Motor neuron (in vitro differentiated cells): ENCODE data around the gene WWOX. TPM values are rescaled to one million over a fixed set of nuclear protein-coding genes. Genes with fewer than 3 reads are reported as not detected.

Experiments
- ATAC-seq, 8 experiments: fragments of 200-7000 bp; cut with Tn5 transposase; replicated peaks in 6 of 8; 2 replicates each; pipeline ENCODE4 v1.8.0; 2021; ENCODE audit warnings: mild to moderate bottlenecking in 8 of 8, moderate library complexity in 8 of 8
- H3K27ac ChIP-seq, 2 donors: fragments of 250-450 bp; sonication (Bioruptor Pico); 2 replicates each; pipeline ENCODE4 v1.9.0; 2021; ENCODE audit warnings: antibody characterized with exemption in 2 of 2, mild to moderate bottlenecking in 2 of 2, moderate library complexity in 1 of 2
- H3K4me1 ChIP-seq, 2 donors: fragments of 250-450 bp; sonication (Bioruptor Pico); replicated peaks in 1 of 2; 2 replicates each; pipeline ENCODE4 v1.6.1; 2021; ENCODE audit warnings: antibody characterized with exemption in 2 of 2, mild to moderate bottlenecking in 2 of 2, moderate library complexity in 1 of 2
- H3K4me3 ChIP-seq, 5 donors: fragments of 250-450 bp; sonication (Bioruptor Pico); 2 replicates each; pipeline ENCODE4 v1.9.0; 2021; ENCODE audit warnings: antibody characterized with exemption in 5 of 5, mild to moderate bottlenecking in 5 of 5, moderate library complexity in 4 of 5
- WGBS, 10 experiments: fragments of 450-650 bp; shearing (Covaris generic); methylation state at CpG; one replicate each; pipeline ENCODE4 v1.0.0; 2022; 5-methylcytosine and 5-hydroxymethylcytosine counted together
- in situ Hi-C, 9 experiments: fragments of 400-800 bp; cut with MboI; loops; one replicate each; pipeline ENCODE4 v1.15.0; 2021; ENCODE audit warnings: low sequenced_read_pairs in 9 of 9, low pct_unique_long_range_greater_than_20kb in 2 of 9; ENCODE audit not compliant: unreplicated experiment in 9 of 9
- total RNA-seq, 8 experiments: library from RNA; unstranded; fragments of 300-600 nt; gene quantifications; 2 replicates each; pipeline versions ENCODE4 v1.2.3 to v1.2.4, GENCODE V29; 2022

WWOX gene
- total RNA-seq, 8 experiments from 2014 or later, result 10.3 to 27.8 (median 12.3) TPM

DNA sequence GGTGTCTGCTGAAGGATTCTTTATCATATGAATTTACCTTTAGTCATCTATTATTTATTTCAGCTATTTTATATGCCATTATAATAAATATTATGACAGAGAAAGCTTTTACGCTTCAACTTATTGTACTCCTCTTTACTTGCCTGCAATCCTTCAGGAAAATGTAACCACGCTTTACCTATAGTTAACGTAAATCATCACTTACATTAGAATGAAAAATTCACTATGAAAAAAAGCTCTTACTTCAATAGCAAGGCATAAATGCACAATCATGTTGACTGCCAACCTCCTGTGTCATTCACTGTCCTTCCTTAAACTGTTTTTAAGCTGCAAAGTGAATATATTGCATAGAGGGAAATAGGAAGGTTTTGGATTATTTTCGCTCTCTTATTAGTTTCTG lies 277.9 kb downstream of the WWOX start:
- Histone ChIP-seq H3K4me1 (peaks cover 0 to 12% of the 10 kb centered on the region in 2 donors), H3K4me3 (no peak overlapping the region), H3K27ac (no peak overlapping the region)
- WGBS, 10 experiments, result 39 to 100% (median 85%) methylated on average over 1 to 4 of the region's 4 CpGs
- peak in 1 of 8 experiments; percentile 27 for ATAC-seq
- in situ Hi-C loops, result no loop called here

DNA sequence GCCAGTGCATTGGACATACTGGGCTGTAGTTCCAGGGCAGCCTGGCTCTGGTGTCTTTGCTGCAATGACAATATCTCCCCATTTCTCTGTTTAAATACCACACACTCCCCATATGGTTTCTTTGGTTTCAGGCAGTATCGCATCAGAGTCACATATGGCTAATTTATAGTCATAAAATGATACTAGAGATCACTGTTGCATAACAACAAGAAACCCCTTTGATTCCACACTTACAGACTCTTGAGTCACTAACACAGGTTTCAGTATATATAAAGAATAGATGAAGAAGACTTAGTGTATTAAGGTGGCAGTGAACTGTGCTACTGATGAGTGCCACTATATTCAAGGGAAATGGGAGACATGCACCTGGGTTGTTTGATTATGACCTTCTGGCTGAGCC lies 281.6 kb downstream of the WWOX start:
- ATAC-seq, result no peak
- Histone ChIP-seq H3K4me1 (peaks cover 0 to 13% of the 10 kb centered on the region in 2 donors), H3K27ac (no peak overlapping the region), H3K4me3 (no peak overlapping the region)
- in situ Hi-C loops, result no loop called here
- WGBS, 10 experiments, result 0 to 100% (median 100%) methylated on average over 1 of the region's 1 CpG; no CpG with 5 or more reads in 5 of the 10 experiments

DNA sequence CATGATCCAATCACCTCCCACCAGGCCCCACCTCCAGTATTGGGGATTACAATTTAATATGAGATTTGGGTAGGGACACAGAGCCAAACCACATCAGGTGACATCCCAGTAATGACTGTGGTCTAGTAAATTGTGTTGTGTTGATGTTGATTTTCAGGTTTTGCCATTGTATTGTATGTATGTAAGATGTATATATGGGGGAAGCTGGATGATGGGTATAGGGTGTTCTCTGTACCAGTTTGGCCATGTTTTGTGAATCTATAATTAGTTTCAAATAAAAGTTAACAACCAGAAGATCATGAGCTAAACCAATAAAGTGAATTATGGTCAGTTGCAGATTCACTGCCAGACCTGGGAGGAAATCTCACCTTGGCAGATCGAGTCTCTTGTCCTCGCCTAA lies 283.7 kb downstream of the WWOX start:
- no peak overlapping the region for H3K4me3 ChIP-seq
- 0 to 100% (median 88%) methylated on average over 2 of the region's 2 CpGs; no CpG with 5 or more reads in 5 of the 10 experiments for WGBS, 10 experiments
- ATAC-seq, result no peak
- H3K27ac ChIP-seq, result no peak overlapping the region
- in situ Hi-C loops, result no loop called here
- H3K4me1 ChIP-seq, result peaks cover 0 to 21% of the 10 kb centered on the region in 2 donors

DNA sequence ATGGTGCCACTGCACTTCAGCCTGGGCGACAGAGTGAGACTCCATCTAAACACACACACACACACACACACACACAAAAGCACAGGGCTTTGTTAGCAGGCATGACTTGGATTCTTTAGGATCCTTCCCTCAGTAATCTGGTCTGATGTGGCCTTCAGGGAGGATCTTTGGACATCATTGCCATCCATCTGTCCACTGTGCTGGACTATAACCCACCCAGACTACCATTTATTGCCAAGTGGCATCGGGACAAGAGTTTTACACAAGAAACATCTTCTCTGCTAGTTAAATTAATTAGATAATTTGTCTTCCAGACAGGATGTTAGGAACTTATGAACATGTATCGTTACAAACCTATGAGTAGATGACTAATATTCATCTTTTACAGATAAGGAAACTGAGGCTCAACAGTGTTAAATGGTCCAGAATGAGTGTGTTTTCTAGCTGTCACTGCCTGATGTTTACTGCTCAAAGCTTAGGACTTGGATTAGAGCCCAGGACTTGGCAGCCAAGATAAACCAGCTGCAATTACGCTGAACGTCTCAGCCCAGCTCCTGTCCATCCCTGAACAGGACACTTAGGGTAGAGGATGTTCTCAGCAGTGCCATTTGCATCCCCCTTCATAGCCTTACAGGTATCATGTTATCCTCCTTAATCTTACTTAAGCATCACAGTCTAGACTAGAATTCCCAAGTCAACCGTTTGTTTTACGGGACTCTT lies 285.8 kb downstream of the WWOX start:
- Histone ChIP-seq H3K27ac (no peak overlapping the region), H3K4me3 (no peak overlapping the region), H3K4me1 (peaks cover 0 to 21% of the 10 kb centered on the region in 2 donors)
- in situ Hi-C loops, result no loop called here
- no peak for ATAC-seq
- 0 to 93% (median 79%) methylated on average over 1 to 5 of the region's 7 CpGs; no CpG with 5 or more reads in 2 of the 10 experiments for WGBS, 10 experiments

DNA sequence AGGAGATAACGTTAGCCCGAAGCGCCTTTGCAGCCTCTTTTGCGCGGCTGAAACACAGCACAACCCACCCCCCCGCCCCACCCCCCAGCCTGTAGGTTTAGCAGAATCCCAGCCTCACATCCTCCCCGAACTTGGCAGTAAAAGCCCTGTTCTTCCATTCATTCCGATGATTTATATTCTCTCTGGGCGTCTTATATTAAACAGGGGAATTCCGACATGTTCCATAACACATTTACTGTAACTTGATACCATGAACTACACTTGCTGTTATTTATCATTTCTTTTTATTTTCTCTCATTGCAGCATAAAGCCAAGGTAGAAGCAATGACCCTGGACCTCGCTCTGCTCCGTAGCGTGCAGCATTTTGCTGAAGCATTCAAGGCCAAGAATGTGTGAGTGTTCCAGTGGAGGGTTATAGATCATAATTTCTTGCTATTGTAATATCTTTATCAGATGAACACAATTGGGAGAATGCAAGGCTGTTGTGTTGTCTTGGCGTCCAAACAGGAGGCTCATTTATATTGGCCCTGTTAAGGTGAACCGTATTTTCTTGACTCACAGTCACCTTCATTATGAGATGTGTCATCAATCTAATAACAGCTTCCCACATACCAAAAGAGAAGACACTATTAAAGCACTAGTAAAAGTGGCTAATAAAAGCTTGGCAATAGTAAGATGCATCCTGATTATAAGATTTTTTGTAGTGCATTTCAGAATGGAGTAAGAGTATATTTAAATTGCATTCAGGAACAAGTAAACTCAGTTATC lies 287.3 kb downstream of the WWOX start:
- Histone ChIP-seq H3K27ac (no peak overlapping the region), H3K4me1 (peaks cover 0 to 21% of the 10 kb centered on the region in 2 donors), H3K4me3 (no peak overlapping the region)
- ATAC-seq, result peak in 5 of 8 experiments; percentile 59 to 92 (median 84)
- 58 to 92% (median 81%) methylated on average over 3 to 12 of the region's 15 CpGs for WGBS, 10 experiments
- in situ Hi-C loops, result no loop called here

DNA sequence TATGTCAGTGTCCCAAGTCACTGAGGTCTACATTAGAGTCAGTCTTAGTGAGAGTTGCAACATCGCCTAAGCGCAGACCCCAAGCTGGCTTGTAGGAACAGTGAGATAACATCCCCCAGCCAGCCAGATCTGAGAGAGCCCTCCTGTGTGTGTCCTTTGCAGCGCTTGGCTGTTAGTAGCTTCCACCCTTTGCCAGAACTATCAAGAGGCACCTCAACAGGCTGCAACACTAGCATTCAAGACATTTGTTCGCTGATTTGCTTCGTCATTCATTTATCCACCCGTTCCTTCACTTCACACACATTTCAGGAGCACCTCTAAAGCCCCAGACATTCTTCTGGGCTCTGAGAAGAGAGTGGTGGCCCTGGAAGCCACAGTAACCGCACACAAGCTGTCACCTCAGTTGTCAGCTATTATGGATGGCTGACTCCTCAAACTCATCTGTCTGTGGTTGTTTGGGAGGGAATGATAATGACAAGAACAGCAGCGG lies 289.6 kb downstream of the WWOX start:
- no peak for ATAC-seq
- no peak overlapping the region for H3K4me3 ChIP-seq
- peaks cover 0 to 17% of the 10 kb centered on the region in 2 donors for H3K4me1 ChIP-seq
- H3K27ac ChIP-seq, result no peak overlapping the region
- 0 to 100% (median 85%) methylated on average over 1 to 7 of the region's 8 CpGs; no CpG with 5 or more reads in 3 of the 10 experiments for WGBS, 10 experiments
- in situ Hi-C loops, result no loop called here

DNA sequence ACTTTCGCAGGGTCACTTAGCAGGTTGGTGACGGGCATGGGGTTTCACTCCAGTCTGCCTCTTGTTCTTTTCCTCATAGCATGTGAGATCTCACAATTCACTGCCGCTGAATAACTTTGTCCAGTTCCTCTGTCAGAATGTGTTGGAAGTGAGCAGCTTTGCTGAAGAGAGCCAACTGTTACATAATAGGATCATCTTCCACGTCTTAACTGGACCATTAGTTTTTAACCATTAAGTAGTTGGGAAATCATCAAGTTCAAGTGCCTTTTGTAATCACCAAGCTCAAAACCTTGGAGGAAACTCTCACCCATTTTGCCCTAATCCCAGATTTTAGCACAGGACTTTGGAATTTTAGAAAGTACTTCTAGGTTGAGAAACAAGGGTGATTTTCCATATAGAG lies 290.6 kb downstream of the WWOX start:
- Histone ChIP-seq H3K4me3 (no peak overlapping the region), H3K27ac (no peak overlapping the region), H3K4me1 (peaks cover 0 to 13% of the 10 kb centered on the region in 2 donors)
- WGBS, 10 experiments, result 29 to 100% (median 70%) methylated on average over 1 to 3 of the region's 4 CpGs; no CpG with 5 or more reads in 4 of the 10 experiments
- in situ Hi-C loops, result no loop called here
- no peak for ATAC-seq

DNA sequence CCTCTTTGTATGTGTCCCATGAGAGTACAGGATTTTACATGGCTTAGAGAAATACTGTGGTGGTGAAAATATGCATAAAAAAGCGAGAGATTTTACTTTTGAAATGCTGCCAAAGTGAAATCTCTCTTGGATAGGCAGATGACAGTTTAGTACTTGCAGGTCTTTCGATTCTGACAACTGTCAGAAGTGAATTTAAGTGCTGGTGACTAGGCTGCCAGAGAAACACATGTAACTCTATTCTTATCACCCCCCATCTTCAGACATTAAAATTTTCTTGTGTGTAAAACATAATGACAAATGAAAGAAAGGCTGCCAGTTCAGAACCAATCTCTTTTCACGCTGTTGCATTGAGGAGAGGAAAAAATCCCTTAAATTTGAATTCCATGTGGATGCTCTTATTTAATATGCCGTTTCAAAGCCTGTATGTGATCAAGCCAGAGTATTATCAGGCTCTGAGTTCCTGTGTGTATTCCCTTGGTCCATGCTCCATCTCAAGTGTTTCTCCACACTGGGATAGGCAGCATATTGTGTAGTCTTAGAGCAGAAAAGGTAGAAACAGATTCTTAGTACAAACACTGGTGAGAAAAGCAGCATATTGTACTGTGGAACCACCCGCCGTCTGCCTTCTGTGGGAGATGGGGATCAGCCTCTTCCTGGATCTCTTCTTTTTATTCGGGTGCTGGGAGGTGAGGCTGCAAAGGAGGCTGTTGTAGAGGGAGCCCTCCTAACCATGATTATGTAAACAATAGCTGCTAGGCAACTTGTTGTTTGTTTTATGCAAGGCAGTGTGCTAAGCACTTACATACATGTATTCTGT lies 291.3 kb downstream of the WWOX start:
- ATAC-seq, result peak in 3 of 8 experiments; percentile 80 to 99 (median 80)
- H3K4me3 ChIP-seq, result no peak overlapping the region
- in situ Hi-C loops, result no loop called here
- WGBS, 10 experiments, result 0 to 100% (median 93%) methylated on average over 2 to 5 of the region's 7 CpGs
- H3K27ac ChIP-seq, result no peak overlapping the region
- H3K4me1 ChIP-seq, result peaks cover 0 to 13% of the 10 kb centered on the region in 2 donors

DNA sequence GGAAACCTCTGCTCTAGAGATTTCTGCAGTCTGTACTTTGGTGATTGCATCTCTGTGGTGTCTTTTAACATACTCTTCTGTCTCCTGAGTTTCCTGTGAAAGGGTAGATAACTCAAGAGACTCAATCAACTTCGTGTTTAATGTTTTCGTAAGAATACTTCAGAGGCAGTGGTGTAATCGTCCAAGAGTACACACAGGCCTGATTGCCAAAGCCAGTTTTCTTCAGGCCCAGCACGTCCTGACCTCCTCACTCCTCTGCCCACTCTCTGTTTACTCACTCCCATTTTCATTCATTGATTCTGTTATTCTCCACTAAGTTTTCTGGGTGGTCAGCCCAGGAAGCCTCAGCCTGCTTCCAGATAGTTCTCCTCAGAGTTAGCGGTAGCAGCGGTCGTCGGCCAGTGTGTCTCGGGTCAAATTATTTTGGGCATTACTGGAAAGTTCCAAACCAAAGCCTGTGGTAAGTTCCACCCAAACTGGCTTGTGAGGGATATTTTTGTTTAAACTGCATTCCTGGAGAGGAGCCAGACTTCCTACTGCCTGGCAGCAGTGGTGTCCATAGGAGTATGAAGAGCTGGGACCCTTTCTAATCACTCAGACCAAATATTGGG lies 293.2 kb downstream of the WWOX start:
- Histone ChIP-seq H3K4me3 (no peak overlapping the region), H3K27ac (no peak overlapping the region), H3K4me1 (no peaks in the 10 kb centered on the region)
- in situ Hi-C loops, result no loop called here
- 36 to 98% (median 86%) methylated on average over 2 to 9 of the region's 9 CpGs; no CpG with 5 or more reads in 2 of the 10 experiments for WGBS, 10 experiments
- ATAC-seq, result no peak

DNA sequence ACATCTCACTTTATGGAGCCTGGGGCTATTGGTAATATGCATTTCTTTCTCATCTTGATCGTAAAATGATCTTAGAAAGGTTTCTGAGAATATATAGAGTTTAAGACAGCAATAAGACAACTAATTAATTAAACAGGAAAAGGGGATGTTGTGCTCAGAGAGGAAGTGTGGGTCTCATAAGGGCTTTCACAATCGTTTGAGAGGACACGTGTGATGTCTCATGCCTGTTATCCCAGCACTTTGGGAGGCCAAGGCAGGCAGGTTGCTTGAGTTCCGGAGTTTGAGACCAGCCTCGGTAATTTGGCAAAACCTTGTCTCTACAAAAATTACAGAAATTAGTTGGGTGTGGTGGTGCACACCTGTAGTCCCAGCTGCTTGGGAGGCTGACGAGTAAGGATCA lies 295.6 kb downstream of the WWOX start:
- WGBS, 10 experiments, result 20 to 100% (median 83%) methylated on average over 1 to 6 of the region's 6 CpGs; no CpG with 5 or more reads in 3 of the 10 experiments
- H3K27ac ChIP-seq, result no peak overlapping the region
- no peak for ATAC-seq
- in situ Hi-C loops, result no loop called here
- no peaks in the 10 kb centered on the region for H3K4me1 ChIP-seq
- no peak overlapping the region for H3K4me3 ChIP-seq

DNA sequence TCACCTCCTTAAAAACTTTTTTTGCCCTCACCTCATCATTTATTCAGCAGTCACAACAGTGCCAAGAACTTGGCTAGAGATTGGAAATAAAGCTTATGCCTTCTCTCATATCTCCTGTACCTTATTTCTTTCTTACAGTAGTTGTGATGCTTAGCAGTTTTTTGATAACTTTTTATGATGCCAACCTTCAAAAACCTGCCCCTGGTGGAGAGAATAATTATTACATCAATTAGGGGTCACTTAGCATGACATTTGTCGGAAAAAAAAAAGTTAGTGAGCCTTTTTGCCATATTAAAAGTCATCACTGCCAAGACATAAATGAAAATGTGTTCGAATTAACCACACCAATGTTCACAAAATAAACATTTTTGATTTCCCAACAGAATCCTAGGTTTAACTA lies 296.6 kb downstream of the WWOX start:
- in situ Hi-C loops, result no loop called here
- no peak for ATAC-seq
- H3K27ac ChIP-seq, result no peak overlapping the region
- 0 to 84% (median 57%) methylated on average over 1 to 2 of the region's 2 CpGs; no CpG with 5 or more reads in 1 of the 10 experiments for WGBS, 10 experiments
- H3K4me1 ChIP-seq, result no peaks in the 10 kb centered on the region
- no peak overlapping the region for H3K4me3 ChIP-seq

DNA sequence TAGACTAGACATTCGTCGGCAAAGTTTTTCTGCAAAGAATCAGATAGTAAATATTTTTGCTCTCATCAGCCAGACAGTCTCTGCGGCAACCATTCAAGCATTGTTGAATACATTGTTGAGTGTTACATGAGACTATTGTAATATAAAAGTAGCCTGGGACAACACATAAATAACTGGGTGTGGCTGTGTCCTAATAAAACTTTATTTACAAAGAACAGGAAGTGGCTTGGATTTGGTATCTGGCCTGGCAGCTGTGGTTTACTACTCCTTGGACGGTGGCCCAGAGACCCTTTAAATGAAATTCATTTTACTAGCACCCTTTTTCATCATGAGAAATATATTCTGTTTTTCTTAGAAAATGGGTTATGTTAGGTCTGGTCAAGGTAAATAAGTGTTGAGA lies 297.2 kb downstream of the WWOX start:
- ATAC-seq, result no peak
- in situ Hi-C loops, result no loop called here
- H3K4me3 ChIP-seq, result no peak overlapping the region
- H3K27ac ChIP-seq, result no peak overlapping the region
- 45 to 100% (median 95%) methylated on average over 1 to 4 of the region's 4 CpGs; no CpG with 5 or more reads in 1 of the 10 experiments for WGBS, 10 experiments
- no peaks in the 10 kb centered on the region for H3K4me1 ChIP-seq
